CD14-positive monocyte (primary cell): ENCODE measurements around the gene DUSP9. TPM values are rescaled to one million over a fixed set of nuclear protein-coding genes. Genes with fewer than 3 reads are reported as not detected.

Experiments
- DNase-seq, 3 donors: peaks; one replicate each; pipeline ENCODE4 v3.0.0-alpha.2; 2011 to 2022
- H2AFZ ChIP-seq: 2 replicates; pipeline ENCODE4 v1.6.0; 2012; ENCODE audit warnings: mild to moderate bottlenecking, low read depth, low read length, inconsistent platforms; ENCODE audit not compliant: insufficient read depth, poor library complexity, severe bottlenecking
- H3K27ac ChIP-seq, 2 donors: 1 replicate in 1 of 2; 2 replicates in 1 of 2; pipeline ENCODE4 v1.5.1; 2012 to 2013; ENCODE audit warnings: low read length in 2 of 2, control low read depth in 1 of 2, inconsistent platforms in 1 of 2, low read depth in 1 of 2, mild to moderate bottlenecking in 1 of 2
- H3K27me3 ChIP-seq, 2 donors: one replicate each; pipeline versions ENCODE4 v1.6.0 to v1.6.1; 2011 to 2013; ENCODE audit warnings: low read length in 2 of 2; ENCODE audit not compliant: control insufficient read depth in 2 of 2, insufficient read depth in 2 of 2
- H3K36me3 ChIP-seq, 2 donors: replicated peaks in 1 of 2; 1 replicate in 1 of 2; 2 replicates in 1 of 2; pipeline versions ENCODE4 v1.5.1 to v1.6.1; 2012 to 2013; ENCODE audit warnings: low read length in 2 of 2, control low read depth in 1 of 2, inconsistent platforms in 1 of 2, mild to moderate bottlenecking in 1 of 2; ENCODE audit not compliant: insufficient read depth in 2 of 2, control insufficient read depth in 1 of 2
- H3K4me1 ChIP-seq, 2 donors: 1 replicate in 1 of 2; 2 replicates in 1 of 2; pipeline versions ENCODE4 v1.5.1 to v1.6.1; 2012 to 2013; ENCODE audit warnings: low read length in 2 of 2, control low read depth in 1 of 2, inconsistent platforms in 1 of 2, mild to moderate bottlenecking in 1 of 2, moderate library complexity in 1 of 2; ENCODE audit not compliant: insufficient read depth in 2 of 2, control insufficient read depth in 1 of 2
- H3K4me2 ChIP-seq: replicated peaks from 2 replicates; pipeline ENCODE3; 2012; ENCODE audit warnings: low read length, moderate library complexity, mild to moderate bottlenecking; ENCODE audit not compliant: poor library complexity, severe bottlenecking; ENCODE audit errors: extremely low read depth
- H3K4me3 ChIP-seq, 3 experiments: fragments of 200-600 bp in 1 of 3; sonication (generic) in 1 of 3; replicated peaks in 1 of 3; 1 replicate in 2 of 3; 2 replicates in 1 of 3; pipeline ENCODE4 v1.5.1; 2011 to 2013; ENCODE audit warnings: low read length in 3 of 3, mild to moderate bottlenecking in 3 of 3, control low read depth in 2 of 3, low read depth in 2 of 3, inconsistent platforms in 1 of 3, moderate library complexity in 1 of 3
- H3K79me2 ChIP-seq: 2 replicates; pipeline ENCODE4 v1.6.0; 2012; ENCODE audit warnings: mild to moderate bottlenecking, control low read depth, inconsistent platforms, low read length, moderate library complexity; ENCODE audit not compliant: insufficient read depth
- H3K9ac ChIP-seq: 2 replicates; pipeline ENCODE4 v1.6.0; 2017; ENCODE audit warnings: low read length, mild to moderate bottlenecking; ENCODE audit not compliant: insufficient read depth, poor library complexity, severe bottlenecking
- H3K9me3 ChIP-seq, 2 donors: replicated peaks in 1 of 2; 1 replicate in 1 of 2; 2 replicates in 1 of 2; pipeline versions ENCODE4 v1.5.1 to v1.6.1; 2012 to 2013; ENCODE audit warnings: low read length in 2 of 2, control low read depth in 1 of 2; ENCODE audit not compliant: control insufficient read depth in 1 of 2, insufficient read depth in 1 of 2
- H4K20me1 ChIP-seq: 2 replicates; pipeline ENCODE4 v1.6.0; 2012; ENCODE audit warnings: mild to moderate bottlenecking, low read length, control low read depth, moderate library complexity; ENCODE audit not compliant: insufficient read depth
- H3K27ac Mint-ChIP-seq, 7 donors: one replicate each; pipeline ENCODE4 v1.8.0; 2020; ENCODE audit warnings: mild to moderate bottlenecking in 7 of 7, mixed read lengths in 7 of 7, moderate library complexity in 6 of 7, inconsistent platforms in 2 of 7
- H3K27me3 Mint-ChIP-seq, 3 donors: one replicate each; pipeline ENCODE4 v1.8.0; 2021 to 2022; ENCODE audit warnings: low read depth in 3 of 3, mild to moderate bottlenecking in 3 of 3, mixed read lengths in 3 of 3, moderate library complexity in 3 of 3, inconsistent platforms in 1 of 3
- H3K36me3 Mint-ChIP-seq, 2 donors: one replicate each; pipeline ENCODE4 v1.8.0; 2020; ENCODE audit warnings: mixed read lengths in 2 of 2, inconsistent platforms in 1 of 2, mild to moderate bottlenecking in 1 of 2
- H3K4me1 Mint-ChIP-seq: one replicate; pipeline ENCODE4 v1.8.0; 2020; ENCODE audit warnings: mild to moderate bottlenecking, mixed read lengths
- H3K4me3 Mint-ChIP-seq, 2 donors: one replicate each; pipeline ENCODE4 v1.8.0; 2020; ENCODE audit warnings: mild to moderate bottlenecking in 2 of 2, mixed read lengths in 2 of 2, moderate library complexity in 1 of 2
- H3K9me3 Mint-ChIP-seq, 7 donors: one replicate each; pipeline ENCODE4 v1.8.0; 2020 to 2022; ENCODE audit warnings: mixed read lengths in 7 of 7, mild to moderate bottlenecking in 6 of 7, moderate library complexity in 6 of 7, inconsistent platforms in 2 of 7
- CTCF ChIP-seq: fragments of 200-600 bp; IDR thresholded peaks from one replicate; pipeline ENCODE4 v1.8.0; 2022; ENCODE audit warnings: antibody characterized with exemption, mild to moderate bottlenecking
- WGBS: methylation state at CpG from one replicate; pipeline ENCODE4 v1.1.5; 2013; ENCODE audit warnings: missing lambda C conversion rate; ENCODE audit not compliant: insufficient coverage; 5-methylcytosine and 5-hydroxymethylcytosine counted together
- intact Hi-C, 2 donors: fragments of 100-400 bp; cut with micrococcal nuclease; formaldehyde crosslinking; loops; one replicate each; pipeline versions ENCODE4 v1.15.0 to v1.15.1; 2023
- polyA plus RNA-seq, 3 donors: library from polyadenylated mRNA; depleted of rRNA in 1 of 3; unstranded in 2 of 3; stranded (reverse) in 1 of 3; fragments of 300-500 nt in 2 of 3; fragments of >200 nt in 1 of 3; fragmentation: Illumina TruSeq in 2 of 3; gene quantifications; 1 replicate in 2 of 3; 2 replicates in 1 of 3; pipeline ENCODE4 v1.2.3, GENCODE V29; 2012 to 2021

The DUSP9 gene
- polyA plus RNA-seq, 3 donors: not detected

DNA sequence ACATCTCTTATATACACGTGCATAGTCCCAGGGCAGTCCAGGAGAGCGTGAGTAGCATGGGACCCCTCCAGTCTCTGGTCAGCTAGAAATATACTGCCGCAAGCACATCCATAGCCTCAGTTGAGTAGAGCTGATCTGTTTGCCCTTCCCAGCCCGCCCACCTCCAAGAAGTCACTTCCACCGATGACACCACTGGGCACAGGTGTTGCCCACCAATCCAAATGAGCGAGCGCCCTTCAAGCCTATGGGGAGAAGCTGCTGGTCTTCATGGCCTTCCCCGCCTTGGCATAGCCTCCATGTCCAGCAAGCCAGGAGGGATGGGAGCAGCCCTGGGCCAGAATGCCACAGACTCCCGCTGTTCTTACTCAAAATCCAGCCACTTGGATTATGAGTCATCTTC is 10.2 kb downstream of the DUSP9 start:
- H3K9me3 ChIP-seq: peaks cover 0 to 8% of the 10 kb centered on the region in 2 donors
- no peaks in the 10 kb centered on the region for H4K20me1 ChIP-seq
- Mint-ChIP-seq H3K27ac (no peak overlapping the region), H3K27me3 (peaks cover 15 to 35% (median 35%) of the 10 kb centered on the region in 3 donors), H3K4me1 (peaks cover 3% of the 10 kb centered on the region), H3K36me3 (no peaks in the 10 kb centered on the region), H3K9me3 (peaks cover 0 to 25% (median 13%) of the 10 kb centered on the region in 7 donors), H3K4me3 (no peak overlapping the region)
- no peaks in the 10 kb centered on the region for H3K36me3 ChIP-seq
- H3K79me2 ChIP-seq: no peaks in the 10 kb centered on the region
- DNase-seq: no peak
- H3K27me3 ChIP-seq: peaks cover 12 to 13% of the 10 kb centered on the region in 2 donors
- no peak overlapping the region for H3K4me2 ChIP-seq
- intact Hi-C loops: no loop called here
- TF ChIP-seq CTCF: no peak
- no peak overlapping the region for H3K4me3 ChIP-seq
- H2AFZ ChIP-seq: no peak overlapping the region
- WGBS: 90% methylated on average over 5 of the region's 9 CpGs
- no peak overlapping the region for H3K27ac ChIP-seq
- no peaks in the 10 kb centered on the region for H3K4me1 ChIP-seq
- H3K9ac ChIP-seq: no peak overlapping the region

DNA sequence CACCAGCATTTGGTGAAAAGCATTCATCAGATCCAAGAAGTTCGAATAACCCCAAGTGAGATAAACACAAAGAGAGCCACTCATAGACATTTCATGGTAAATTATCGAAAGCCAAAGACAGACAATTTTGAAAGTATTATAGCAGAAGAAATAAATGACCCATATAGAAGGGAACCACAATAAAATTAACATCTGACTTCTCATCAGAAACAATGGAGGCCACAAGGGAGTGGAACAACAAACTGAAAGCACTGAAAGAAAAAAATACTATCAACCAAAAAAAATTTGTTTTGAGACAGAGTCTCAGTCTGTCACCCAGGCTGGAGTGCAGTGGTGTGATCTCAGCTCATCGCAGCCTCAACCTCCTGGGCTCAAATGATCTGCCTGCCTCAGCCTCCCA is 12.3 kb downstream of the DUSP9 start:
- Histone ChIP-seq H3K27me3 (peaks cover 20 to 22% of the 10 kb centered on the region in 2 donors), H4K20me1 (no peaks in the 10 kb centered on the region), H3K9me3 (peaks cover 0 to 8% of the 10 kb centered on the region in 2 donors), H2AFZ (no peak overlapping the region), H3K4me2 (no peak overlapping the region), H3K9ac (no peak overlapping the region), H3K4me1 (no peaks in the 10 kb centered on the region), H3K36me3 (no peaks in the 10 kb centered on the region), H3K4me3 (no peak overlapping the region), H3K79me2 (no peaks in the 10 kb centered on the region), H3K27ac (no peak overlapping the region)
- DNase-seq: no peak
- Mint-ChIP-seq H3K27me3 (peaks cover 22 to 51% (median 50%) of the 10 kb centered on the region in 3 donors), H3K4me1 (peaks cover 9% of the 10 kb centered on the region), H3K27ac (no peak overlapping the region), H3K36me3 (no peaks in the 10 kb centered on the region), H3K4me3 (no peak overlapping the region), H3K9me3 (peaks cover 0 to 22% (median 6%) of the 10 kb centered on the region in 7 donors)
- no peak for TF ChIP-seq CTCF
- no CpG with 5 or more reads among the region's 3 CpGs for WGBS
- intact Hi-C loops: no loop called here
